ENCODE measurements around the gene PODNL1. TPM values are rescaled to one million over a fixed set of nuclear protein-coding genes. Genes with fewer than 3 reads are reported as not detected.
A peak's percentile ranks its signal among the peaks of the same experiment; 100 is the strongest.

Gene PODNL1
- total and polyA plus RNA-seq, 2 of the 8 experiments (the other 6 are each of a cell fraction or from before 2014, with no cell fraction given) = 1.0 to 1.5 TPM

DNA sequence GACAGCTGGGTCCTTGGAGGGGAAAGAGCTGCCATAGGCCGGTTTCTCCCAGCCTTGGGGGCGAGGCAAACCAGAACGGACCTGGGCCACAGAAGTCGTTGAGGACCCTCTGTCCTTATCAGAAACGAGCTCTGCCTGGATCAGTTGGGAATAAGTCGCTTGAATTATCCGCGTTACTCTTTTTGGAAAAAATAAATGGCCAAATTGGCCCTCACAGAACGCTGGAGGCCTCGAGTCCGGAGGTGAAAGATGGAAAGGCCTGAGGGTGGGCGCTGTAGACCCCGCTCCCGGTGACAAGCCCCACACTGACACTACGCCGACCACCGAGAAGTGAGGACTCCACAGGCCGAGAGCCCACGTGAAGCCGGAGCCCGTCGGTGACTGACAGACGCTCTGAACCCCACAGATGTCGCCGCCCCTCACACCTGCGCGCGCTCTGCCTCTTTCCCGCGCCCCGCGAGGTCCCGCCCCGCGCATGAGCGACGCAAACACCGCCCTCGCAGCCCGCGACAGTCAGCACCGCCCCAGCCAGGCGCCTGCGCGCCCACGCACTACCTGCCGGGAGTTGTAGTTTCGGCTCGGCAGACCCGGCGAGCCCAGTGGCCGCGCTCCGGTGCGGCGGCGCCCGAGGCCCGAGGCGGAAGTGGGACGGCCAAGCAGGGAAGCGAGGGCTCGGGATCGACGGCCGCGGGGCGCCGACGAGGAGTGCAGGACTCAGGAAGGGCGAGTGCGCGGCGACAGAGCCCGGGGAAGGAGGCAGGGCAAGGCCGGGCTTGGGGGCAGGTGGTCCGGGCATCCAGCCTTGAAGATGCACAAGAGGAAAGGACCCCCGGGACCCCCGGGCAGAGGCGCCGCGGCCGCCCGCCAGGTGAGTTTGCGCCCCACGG, 32.3 kb downstream of the PODNL1 start, which contains the start of the genes BRME1 and CC2D1A (continued):
- TF ChIP-seq EP300 (IDR thresholded peaks at IDR 0.05; ENCODE audit: borderline replicate concordance in 1 of 2, low read depth in 2 of 2, low read length in 2 of 2) = no peak
- peak; percentile 87; the same call in 1 of the 2 replicates for TF ChIP-seq SP4 (IDR thresholded peaks at IDR 0.05; ENCODE audit: low read length)
- peak in 1 of 2 experiments; percentile 49; a peak in 1 of 3 replicates for TF ChIP-seq POLR2A (IDR thresholded peaks at IDR 0.05; ENCODE audit: control extremely low read depth in 1 of 2, low read depth in 2 of 2, low read length in 2 of 2)
- peak; percentile 63 for TF ChIP-seq ASH2L (IDR thresholded peaks at IDR 0.05; ENCODE audit: low read length)
- TF ChIP-seq BACH1 (IDR thresholded peaks at IDR 0.05; ENCODE audit: low read length) = peak; percentile 81
- no peak for TF ChIP-seq ZNF274 (IDR thresholded peaks at IDR 0.05; ENCODE audit: borderline replicate concordance, extremely low read depth, low read length)
- TF ChIP-seq KDM4A (IDR thresholded peaks at IDR 0.05; ENCODE audit: low read depth, low read length, severe bottlenecking) = peak; percentile 71
- TF ChIP-seq TAF1 (IDR thresholded peaks at IDR 0.05; ENCODE audit: low read depth, low read length) = peak; percentile 41; the same call in 1 of the 2 replicates
- TF ChIP-seq JUN (IDR thresholded peaks at IDR 0.05; ENCODE audit: low read depth, low read length) = no peak
- TF ChIP-seq, protein P1, sequence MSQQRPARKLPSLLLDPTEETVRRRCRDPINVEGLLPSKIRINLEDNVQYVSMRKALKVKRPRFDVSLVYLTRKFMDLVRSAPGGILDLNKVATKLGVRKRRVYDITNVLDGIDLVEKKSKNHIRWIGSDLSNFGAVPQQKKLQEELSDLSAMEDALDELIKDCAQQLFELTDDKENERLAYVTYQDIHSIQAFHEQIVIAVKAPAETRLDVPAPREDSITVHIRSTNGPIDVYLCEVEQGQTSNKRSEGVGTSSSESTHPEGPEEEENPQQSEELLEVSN (IDR thresholded peaks at IDR 0.05) = peak; percentile 100

Measured in H1 (cell line).